K562 (cell line): ENCODE results near the gene CREB3L1. TPM values are rescaled to one million over a fixed set of nuclear protein-coding genes. Genes with fewer than 3 reads are reported as not detected.

Experiments
- ERF ChIP-seq: fragments of 450-650 bp; formaldehyde crosslinking; IDR thresholded peaks from 2 replicates; pipeline ENCODE4 v1.4.0; 2020; ENCODE audit warnings: mild to moderate bottlenecking, mixed read lengths
- FOXA1 ChIP-seq: fragments of 450-650 bp; IDR thresholded peaks from 2 replicates; pipeline ENCODE4 v1.6.1; 2016; ENCODE audit warnings: mild to moderate bottlenecking, borderline replicate concordance
- HDAC8 ChIP-seq: fragments of 450-650 bp; IDR thresholded peaks from 2 replicates; pipeline ENCODE4 v1.6.1; 2016; ENCODE audit warnings: mild to moderate bottlenecking, missing genetic modification characterization, moderate library complexity, missing compliant biosample characterization
- ILF3 ChIP-seq: fragments of 450-650 bp; IDR thresholded peaks from 2 replicates; pipeline ENCODE4 v1.6.1; 2018; ENCODE audit warnings: antibody characterized with exemption, mild to moderate bottlenecking, moderate library complexity, borderline replicate concordance
- JUN ChIP-seq, 2 experiments: sonication (generic) in 1 of 2; formaldehyde crosslinking in 1 of 2; IDR thresholded peaks; 2 replicates each; pipeline versions ENCODE4 v1.6.1 to v1.8.0; 2012 to 2022; ENCODE audit warnings: borderline replicate concordance in 2 of 2, mild to moderate bottlenecking in 2 of 2, improper control_type of control experiment in 1 of 2, low read depth in 1 of 2, low read length in 1 of 2, missing genetic modification reagents in 1 of 2
- JUND ChIP-seq, 2 experiments: IDR thresholded peaks; 2 replicates in 1 of 2; 3 replicates in 1 of 2; pipeline ENCODE4 v1.6.1; 2011; ENCODE audit warnings: borderline replicate concordance in 2 of 2, low read depth in 2 of 2, low read length in 2 of 2, improper control_type of control experiment in 1 of 2, missing biosample characterization in 1 of 2, missing genetic modification characterization in 1 of 2, missing genetic modification reagents in 1 of 2
- LCOR ChIP-seq: sonication (generic); formaldehyde crosslinking; IDR thresholded peaks from 2 replicates; pipeline ENCODE4 v1.8.0; 2022; ENCODE audit warnings: mild to moderate bottlenecking, missing genetic modification reagents
- NCOR1 ChIP-seq: fragments of 450-650 bp; IDR thresholded peaks from 2 replicates; pipeline ENCODE4 v1.6.1; 2016; ENCODE audit warnings: mild to moderate bottlenecking, moderate library complexity
- NR3C1 ChIP-seq: sonication (generic); formaldehyde crosslinking; IDR thresholded peaks from 2 replicates; pipeline ENCODE4 v1.8.1; 2022; ENCODE audit warnings: missing genetic modification reagents
- RBFOX2 ChIP-seq: fragments of 200-400 bp; formaldehyde crosslinking; IDR thresholded peaks from 2 replicates; pipeline ENCODE4 v1.6.1; 2017; ENCODE audit warnings: low read depth, mild to moderate bottlenecking, low read length, moderate library complexity
- SRF ChIP-seq, 2 experiments: fragments of 250-450, 450-650 bp in 1 of 2; sonication (Bioruptor Pico) in 1 of 2; sonication (generic) in 1 of 2; formaldehyde crosslinking; IDR thresholded peaks; 2 replicates each; pipeline versions ENCODE4 v1.5.0 to v1.5.1; 2020 to 2022; ENCODE audit warnings: mild to moderate bottlenecking in 1 of 2, missing genetic modification reagents in 1 of 2
- ZFP36 ChIP-seq: fragments of 150-350 bp; IDR thresholded peaks from 2 replicates; pipeline ENCODE4 v1.6.1; 2018; ENCODE audit warnings: low read length, low read depth; ENCODE audit not compliant: partially characterized antibody
- ZNF143 ChIP-seq: sonication (generic); formaldehyde crosslinking; IDR thresholded peaks from 2 replicates; pipeline ENCODE4 v1.9.0; 2022; ENCODE audit warnings: mild to moderate bottlenecking, missing genetic modification reagents
- ZNF175 ChIP-seq: fragments of 200-800 bp; sonication (Bioruptor generic); IDR thresholded peaks from 2 replicates; pipeline ENCODE4 v1.6.1; 2016; ENCODE audit warnings: low read depth, mild to moderate bottlenecking, missing genetic modification characterization, missing compliant biosample characterization
- polyA plus RNA-seq, 8 experiments: library from polyadenylated mRNA; depleted of rRNA in 4 of 8; stranded (reverse) in 5 of 8; unstranded in 3 of 8; fragments of >200 nt; fragmentation: Nextera tagmentation in 2 of 8; fragmentation: Illumina TruSeq in 1 of 8; extraction: Ambion mirVana in 2 of 8; extraction: Trizol in 1 of 8; gene quantifications; 2 replicates each; pipeline versions ENCODE4 v1.2.1 to v1.2.3, GENCODE V29; 2011 to 2014; ENCODE audit warnings: inconsistent platforms in 1 of 8, missing spikeins in 1 of 8
- total RNA-seq, 7 experiments: library from RNA; depleted of rRNA in 6 of 7; stranded (reverse); fragments of >200 nt in 6 of 7; fragmentation: Illumina TruSeq in 2 of 7; extraction: Trizol in 2 of 7; gene quantifications; 2 replicates each; pipeline versions ENCODE4 v1.2.1 to v1.2.3, GENCODE V29; 2011 to 2021; ENCODE audit warnings: low replicate concordance in 1 of 7
- TF ChIP-seq, protein P1 (sequence below): fragments of 250-450 bp; sonication (Bioruptor Pico); IDR thresholded peaks from 2 replicates; pipeline ENCODE4 v1.5.0; 2021
- TF ChIP-seq, protein P2 (sequence below): sonication (generic); formaldehyde crosslinking; IDR thresholded peaks from 2 replicates; pipeline ENCODE4 v1.8.0; 2023; ENCODE audit warnings: mild to moderate bottlenecking, missing genetic modification reagents
- TF ChIP-seq, protein P3 (sequence below): sonication (generic); formaldehyde crosslinking; IDR thresholded peaks from 2 replicates; pipeline ENCODE4 v1.5.0; 2020; ENCODE audit warnings: missing genetic modification reagents

CREB3L1 gene
- total and polyA plus RNA-seq, 9 of the 15 experiments (the other 6 are each of a cell fraction or from before 2014, with no cell fraction given), result 1.2 to 27.6 (median 3.7) TPM

- TF ChIP-seq, protein P1, sequence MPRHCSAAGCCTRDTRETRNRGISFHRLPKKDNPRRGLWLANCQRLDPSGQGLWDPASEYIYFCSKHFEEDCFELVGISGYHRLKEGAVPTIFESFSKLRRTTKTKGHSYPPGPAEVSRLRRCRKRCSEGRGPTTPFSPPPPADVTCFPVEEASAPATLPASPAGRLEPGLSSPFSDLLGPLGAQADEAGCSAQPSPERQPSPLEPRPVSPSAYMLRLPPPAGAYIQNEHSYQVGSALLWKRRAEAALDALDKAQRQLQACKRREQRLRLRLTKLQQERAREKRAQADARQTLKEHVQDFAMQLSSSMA (CRISPR knock-in tag), result no peak
- TF ChIP-seq ERF (CRISPR knock-in tag) (0 out of 2 replicates have a peak, but pooled peaks have one; percentile 70), SRF (CRISPR knock-in tag; IDR thresholded peaks at IDR 0.05) (0 out of 4 replicates have a peak, but pooled peaks of 1 of the 2 experiments have one; percentile 18), NR3C1 (peak; percentile 56; the same call in 1 of the 2 replicates), LCOR (CRISPR knock-in tag) (0 out of 2 replicates have a peak, but pooled peaks have one; percentile 31), RBFOX2 (peak; percentile 16; the same call in 1 of the 2 replicates), HDAC8 (tag) (no peak), ZNF175 (CRISPR knock-in tag) (peak; percentile 32; the same call in 1 of the 2 replicates), ILF3 (peak; percentile 45; the same call in 1 of the 2 replicates), ZNF143 (CRISPR knock-in tag) (no peak), JUN (IDR thresholded peaks at IDR 0.05; ENCODE audit: borderline replicate concordance, low read depth, low read length) (peak; percentile 32; the same call in 1 of the 2 replicates), JUN (CRISPR knock-in tag; IDR thresholded peaks at IDR 0.05; ENCODE audit: borderline replicate concordance) (no peak), JUND (IDR thresholded peaks at IDR 0.05; ENCODE audit: borderline replicate concordance, low read depth, low read length) (peak; percentile 38; the same call in 1 of the 2 replicates), JUND (tag; IDR thresholded peaks at IDR 0.05; ENCODE audit: borderline replicate concordance, low read depth, low read length) (no peak), FOXA1 (no peak), ZFP36 (peak; percentile 75), NCOR1 (no peak; the same call in 1 of the 2 replicates)
- TF ChIP-seq, protein P2, sequence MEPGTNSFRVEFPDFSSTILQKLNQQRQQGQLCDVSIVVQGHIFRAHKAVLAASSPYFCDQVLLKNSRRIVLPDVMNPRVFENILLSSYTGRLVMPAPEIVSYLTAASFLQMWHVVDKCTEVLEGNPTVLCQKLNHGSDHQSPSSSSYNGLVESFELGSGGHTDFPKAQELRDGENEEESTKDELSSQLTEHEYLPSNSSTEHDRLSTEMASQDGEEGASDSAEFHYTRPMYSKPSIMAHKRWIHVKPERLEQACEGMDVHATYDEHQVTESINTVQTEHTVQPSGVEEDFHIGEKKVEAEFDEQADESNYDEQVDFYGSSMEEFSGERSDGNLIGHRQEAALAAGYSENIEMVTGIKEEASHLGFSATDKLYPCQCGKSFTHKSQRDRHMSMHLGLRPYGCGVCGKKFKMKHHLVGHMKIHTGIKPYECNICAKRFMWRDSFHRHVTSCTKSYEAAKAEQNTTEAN (CRISPR knock-in tag), result no peak
- TF ChIP-seq, protein P3, sequence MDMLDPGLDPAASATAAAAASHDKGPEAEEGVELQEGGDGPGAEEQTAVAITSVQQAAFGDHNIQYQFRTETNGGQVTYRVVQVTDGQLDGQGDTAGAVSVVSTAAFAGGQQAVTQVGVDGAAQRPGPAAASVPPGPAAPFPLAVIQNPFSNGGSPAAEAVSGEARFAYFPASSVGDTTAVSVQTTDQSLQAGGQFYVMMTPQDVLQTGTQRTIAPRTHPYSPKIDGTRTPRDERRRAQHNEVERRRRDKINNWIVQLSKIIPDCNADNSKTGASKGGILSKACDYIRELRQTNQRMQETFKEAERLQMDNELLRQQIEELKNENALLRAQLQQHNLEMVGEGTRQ (CRISPR knock-in tag), result peak; percentile 49
Observed at GRCh38 chr11:46238078-46238966, 39.1 kb upstream of the CREB3L1 start (continued).
